GM03348 (cell line): ENCODE results near the gene PDS5A.
"Not testable (repeated sequence)": the region's sequence is repeated elsewhere in the genome, so short reads cannot be mapped to it uniquely, and the experiment has no call there.

Experiments used
- DNase-seq: peaks from one replicate; pipeline ENCODE4 v3.0.0; 2012; ENCODE audit warnings: low spot score

Gene PDS5A, protein sequence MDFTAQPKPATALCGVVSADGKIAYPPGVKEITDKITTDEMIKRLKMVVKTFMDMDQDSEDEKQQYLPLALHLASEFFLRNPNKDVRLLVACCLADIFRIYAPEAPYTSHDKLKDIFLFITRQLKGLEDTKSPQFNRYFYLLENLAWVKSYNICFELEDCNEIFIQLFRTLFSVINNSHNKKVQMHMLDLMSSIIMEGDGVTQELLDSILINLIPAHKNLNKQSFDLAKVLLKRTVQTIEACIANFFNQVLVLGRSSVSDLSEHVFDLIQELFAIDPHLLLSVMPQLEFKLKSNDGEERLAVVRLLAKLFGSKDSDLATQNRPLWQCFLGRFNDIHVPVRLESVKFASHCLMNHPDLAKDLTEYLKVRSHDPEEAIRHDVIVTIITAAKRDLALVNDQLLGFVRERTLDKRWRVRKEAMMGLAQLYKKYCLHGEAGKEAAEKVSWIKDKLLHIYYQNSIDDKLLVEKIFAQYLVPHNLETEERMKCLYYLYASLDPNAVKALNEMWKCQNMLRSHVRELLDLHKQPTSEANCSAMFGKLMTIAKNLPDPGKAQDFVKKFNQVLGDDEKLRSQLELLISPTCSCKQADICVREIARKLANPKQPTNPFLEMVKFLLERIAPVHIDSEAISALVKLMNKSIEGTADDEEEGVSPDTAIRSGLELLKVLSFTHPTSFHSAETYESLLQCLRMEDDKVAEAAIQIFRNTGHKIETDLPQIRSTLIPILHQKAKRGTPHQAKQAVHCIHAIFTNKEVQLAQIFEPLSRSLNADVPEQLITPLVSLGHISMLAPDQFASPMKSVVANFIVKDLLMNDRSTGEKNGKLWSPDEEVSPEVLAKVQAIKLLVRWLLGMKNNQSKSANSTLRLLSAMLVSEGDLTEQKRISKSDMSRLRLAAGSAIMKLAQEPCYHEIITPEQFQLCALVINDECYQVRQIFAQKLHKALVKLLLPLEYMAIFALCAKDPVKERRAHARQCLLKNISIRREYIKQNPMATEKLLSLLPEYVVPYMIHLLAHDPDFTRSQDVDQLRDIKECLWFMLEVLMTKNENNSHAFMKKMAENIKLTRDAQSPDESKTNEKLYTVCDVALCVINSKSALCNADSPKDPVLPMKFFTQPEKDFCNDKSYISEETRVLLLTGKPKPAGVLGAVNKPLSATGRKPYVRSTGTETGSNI (N-terminal part only)

DNA sequence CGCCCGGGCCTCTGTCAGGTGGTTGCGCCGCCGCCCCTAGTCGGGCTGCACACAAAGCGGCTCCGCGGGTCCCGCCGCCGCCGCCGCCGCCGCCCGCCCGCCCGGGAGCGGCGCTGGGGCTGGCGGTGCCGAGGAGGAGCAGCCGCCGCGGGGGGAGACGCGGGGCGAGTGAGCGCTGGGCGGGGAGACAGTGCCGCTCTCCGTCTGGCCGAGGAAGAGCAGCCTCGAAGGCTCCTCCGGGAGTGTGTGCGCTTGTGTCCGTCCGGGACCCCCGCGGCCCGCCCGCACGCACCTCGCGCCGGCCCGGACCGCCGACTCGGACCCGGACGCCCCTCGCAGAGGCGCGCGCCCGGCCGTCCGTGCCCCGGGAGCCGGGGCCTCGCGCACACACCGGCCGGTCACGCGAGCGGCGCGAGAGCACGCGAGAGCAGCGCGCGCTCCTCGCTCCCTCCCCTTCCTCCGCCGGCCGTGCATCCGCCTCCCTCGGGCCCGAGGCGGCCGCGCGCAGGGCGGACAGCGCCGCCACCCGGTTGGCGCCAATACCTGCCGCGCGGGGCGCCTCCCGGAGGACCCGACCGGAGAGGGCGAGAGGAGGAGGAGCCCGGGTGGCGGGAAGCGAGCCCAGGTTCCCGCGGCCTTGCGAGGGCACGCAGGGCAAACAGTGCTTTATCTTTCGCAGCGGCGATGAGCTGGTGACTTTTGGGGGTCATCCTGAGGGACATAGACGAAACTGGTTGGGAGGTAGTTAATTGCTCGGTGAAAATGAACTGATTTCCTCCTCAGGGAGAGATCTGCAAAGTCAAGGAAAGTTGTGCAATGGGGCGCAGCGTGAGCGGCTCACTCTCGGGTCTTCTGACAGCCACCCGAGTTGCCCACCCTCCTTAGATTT is at the start of gene PDS5A:
TSS of gene PDS5A (minus strand) at position 423 of the 889 bp plus-strand sequence. CDS start 1,334 bp downstream, outside the sequence.
- DNase-seq, result peak; percentile 99

DNA sequence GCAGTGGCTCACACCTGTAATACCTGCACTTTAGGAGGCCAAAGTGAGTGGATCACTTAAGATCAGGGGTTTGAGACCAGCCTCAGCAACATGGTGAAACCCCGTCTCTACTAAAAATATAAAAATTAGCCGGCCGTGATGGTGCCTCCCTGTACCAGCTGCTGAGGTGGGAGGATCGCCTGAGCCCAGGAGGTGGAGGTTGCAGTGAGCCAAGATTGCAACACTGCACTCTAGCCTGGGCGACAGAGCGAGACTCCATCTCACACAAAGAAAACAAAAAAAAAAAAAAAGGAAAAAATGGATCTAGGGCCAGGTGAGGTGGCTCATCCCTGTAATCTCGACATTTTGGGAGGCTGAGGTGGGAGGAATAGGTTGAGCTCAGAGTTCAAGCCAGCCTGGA is 46.3 kb upstream of the PDS5A start:
- DNase-seq, result not testable (repeated sequence)

DNA sequence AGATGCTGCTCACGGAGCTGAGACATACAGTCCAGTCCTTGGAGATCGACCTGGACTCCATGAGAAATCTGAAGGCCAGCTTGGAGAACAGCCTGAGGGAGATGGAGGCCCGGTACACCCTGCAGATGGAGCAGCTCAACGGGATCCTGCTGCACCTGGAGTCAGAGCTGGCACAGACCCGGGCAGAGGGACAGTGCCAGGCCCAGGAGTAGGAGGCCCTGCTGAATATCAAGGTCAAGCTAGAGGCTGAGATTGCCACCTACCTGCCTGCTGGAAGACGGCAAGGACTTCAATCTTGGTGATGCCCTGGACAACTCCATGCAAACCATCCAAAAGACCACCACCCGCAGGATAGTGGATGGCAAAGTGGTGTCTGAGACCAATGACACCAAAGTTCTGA is 43.4 kb upstream of the PDS5A start:
- not testable (repeated sequence) for DNase-seq

DNA sequence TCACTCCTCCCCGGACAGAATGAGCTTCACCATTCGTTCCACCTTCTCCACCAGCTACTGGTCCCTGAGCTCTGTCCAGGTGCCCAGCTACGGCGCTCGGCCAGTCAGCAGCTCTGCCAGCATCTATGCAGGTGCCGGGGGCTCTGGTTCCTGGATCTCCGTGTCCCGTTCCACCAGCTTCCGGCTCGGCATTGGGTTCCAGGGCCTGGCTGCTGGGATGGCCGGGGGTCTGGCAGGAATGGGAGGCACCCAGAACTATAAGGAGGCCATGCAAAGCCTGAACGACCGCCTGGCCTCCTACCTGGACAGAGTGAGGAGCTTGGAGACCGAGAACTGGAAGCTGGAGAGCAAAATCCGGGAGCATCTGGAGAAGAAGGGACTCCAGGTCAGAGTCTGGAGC is 42.5 kb upstream of the PDS5A start:
- DNase-seq, result no peak

DNA sequence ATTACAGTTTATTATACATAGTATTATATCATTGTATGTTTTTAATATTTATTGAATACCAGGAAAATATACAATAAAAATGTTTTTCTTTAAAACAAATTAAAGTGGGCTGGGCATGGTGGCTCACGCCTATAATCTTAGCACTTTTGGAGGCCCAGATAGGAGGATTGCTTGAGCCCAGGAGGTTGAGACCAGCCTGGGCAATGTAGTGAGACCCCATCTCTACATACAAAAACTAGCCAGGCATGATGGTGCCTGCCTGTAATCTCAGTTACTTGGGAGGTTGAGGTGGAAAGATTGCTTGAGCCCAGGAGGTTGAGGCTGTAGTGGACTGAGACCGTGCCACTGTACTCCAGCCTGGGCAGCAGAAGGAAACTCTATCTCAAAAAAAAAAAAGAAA is 38.3 kb upstream of the PDS5A start:
- no peak for DNase-seq

DNA sequence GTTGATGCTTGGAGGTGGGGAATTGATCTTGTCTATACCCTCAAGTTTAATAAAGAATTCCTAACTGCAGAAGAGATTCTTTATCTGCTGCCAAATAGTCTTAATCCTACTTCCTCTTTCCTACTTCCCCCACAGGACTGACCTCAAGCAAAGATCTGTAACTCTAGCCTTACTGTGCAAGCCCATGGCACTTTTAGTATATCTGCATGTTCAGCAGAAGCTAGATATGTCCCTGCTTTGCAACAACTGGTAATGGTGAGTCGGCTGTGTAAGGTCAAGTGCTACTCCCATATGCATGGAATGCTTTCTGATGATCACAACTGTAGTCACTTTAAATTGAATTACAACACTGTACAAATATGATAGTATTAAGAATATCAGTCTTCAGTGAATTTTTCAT is 26.3 kb upstream of the PDS5A start:
- peak; percentile 42 for DNase-seq

DNA sequence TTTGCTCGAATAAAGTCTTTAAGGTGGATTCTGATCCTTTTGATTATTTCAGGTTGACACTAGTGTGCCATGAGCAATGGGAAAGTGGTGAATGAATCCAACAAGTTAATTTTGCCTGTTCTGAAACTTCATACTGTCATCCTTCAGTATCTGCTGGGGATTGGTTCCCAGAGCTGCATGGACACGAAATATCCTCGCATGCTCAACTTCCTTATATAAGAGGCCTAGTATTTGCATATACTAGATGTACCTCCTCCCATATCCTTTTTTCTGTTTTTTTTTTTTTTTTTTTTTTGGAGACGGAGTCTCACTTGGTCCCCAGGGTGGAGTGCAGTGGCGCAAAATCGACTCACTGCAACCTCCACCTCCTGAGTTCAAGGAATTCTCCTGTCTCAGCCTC is 23.0 kb upstream of the PDS5A start:
- no peak for DNase-seq

DNA sequence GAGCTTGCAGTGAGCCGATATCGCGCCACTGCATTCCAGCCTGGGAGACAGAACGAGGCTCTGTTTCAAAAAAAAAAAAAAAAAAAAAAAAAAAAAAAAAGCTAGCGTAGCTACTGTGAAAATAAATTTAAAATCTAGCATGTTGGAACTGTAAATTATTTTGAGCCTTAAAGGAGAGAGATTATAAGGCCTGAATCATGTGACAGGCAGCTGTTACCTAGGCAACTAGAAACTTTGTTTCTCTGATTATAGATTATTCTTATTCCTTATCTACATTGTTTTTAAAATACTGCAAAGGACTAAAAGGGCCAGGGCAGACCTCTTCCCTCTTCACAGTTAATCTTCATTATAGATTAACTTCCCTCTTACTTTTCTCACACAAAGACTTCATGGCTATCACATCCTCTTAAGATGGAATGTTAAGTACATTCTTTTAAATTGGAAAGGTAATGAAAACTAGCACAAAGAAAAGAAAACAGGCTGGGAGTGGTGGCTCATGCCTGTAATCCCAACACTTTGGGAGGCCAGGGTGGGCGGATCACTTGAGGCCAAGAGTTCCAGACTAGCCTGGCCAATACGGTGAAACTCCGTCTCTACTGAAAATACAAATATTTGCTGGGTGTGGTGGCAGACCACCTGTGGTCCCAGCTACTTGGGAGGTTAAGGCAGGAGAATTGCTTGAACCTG is 21.1 kb upstream of the PDS5A start:
- DNase-seq, result no peak

DNA sequence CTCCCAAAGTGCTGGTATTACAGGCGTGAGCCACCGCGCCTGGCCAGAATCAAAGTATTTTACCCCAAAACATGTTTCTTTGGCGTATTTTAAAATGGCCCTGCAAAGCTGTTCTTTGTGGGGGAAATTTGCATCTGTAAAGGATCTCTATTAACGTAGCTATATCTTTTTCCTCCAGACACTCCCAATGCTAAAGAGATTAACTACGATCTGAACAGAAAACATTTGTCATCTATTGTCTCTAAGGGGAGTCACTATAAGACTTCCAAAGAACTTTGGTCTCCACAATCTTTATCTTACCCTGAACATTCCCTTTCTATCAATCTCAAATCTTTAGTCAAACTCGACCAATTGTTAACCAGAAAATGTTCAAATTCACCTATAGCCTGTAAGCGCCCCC is 19.1 kb upstream of the PDS5A start:
- no peak for DNase-seq

DNA sequence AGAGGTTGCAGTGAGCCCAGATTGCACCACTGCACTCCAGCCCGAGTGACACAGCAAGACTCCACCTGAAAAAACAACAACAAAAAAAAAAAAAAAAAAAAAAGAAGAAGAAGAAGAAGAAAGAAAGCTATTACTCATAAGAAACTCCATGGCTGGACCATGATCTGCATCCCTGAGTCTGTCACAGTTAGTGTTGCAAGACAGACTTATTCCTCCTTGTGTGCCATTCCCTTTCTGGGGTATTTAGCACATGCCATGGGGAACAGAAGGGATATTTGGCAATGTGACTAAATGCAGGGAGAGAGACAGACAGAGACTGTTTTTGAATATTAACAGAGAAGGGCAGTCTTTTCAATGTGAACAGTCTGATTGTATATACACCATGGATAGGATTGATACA is 16.7 kb upstream of the PDS5A start:
- no peak for DNase-seq

DNA sequence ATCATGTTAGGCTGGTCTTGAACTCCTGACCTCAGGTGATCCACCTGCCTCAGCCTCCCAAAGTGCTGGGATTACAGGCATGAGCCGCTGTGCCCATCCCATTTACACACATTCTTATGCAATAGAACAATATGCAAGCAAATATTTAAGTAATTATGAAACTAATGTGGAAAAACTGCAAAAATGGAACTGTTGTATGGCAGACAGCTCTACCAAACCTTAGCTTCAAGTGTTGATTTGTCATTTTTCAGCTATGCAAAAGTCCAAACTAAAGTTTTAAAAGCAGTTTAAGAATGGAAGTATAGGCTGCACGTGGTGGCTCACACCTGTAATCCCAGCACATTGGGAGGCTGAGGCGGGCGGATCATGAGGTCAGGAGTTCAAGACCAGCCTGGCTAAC is 11.7 kb upstream of the PDS5A start:
- not testable (repeated sequence) for DNase-seq

DNA sequence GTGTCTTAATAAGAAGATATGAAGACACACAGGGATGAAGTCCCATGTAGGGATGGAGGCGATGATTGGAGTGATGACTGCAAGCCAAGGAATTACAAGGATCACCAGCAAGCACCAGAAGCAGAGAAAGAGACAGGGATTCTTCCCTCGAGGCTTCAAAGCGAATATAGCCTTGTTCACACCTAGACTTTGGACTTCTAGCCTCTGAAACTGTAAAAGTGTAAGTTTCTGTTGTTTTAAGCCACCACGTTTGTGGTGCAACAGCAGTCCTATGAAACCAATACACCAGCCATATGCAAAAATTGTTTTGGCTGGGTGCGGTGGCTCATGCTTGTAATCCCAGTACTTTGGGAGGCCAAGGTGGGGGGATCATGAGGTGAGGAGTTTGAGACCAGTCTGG is 9.8 kb upstream of the PDS5A start:
- DNase-seq, result no peak

DNA sequence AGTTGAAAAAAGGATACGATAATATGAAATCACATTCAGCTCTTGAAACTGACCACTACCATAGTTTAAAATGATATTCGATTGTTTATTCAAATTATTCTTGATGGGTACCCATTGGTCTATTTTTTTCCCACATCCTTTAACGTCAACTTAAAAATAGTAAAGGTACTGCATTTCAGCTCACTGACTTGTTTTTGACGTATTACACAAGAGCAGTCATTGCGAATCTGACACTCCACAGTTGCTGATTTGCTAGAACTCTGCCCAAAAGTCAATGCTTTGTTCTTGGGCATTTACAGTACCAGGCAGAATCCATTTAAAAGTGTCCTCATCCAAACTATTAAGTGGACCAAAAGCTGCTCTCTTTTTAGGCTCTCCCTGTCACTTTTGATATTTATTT is 1.2 kb upstream of the PDS5A start:
- no peak for DNase-seq

DNA sequence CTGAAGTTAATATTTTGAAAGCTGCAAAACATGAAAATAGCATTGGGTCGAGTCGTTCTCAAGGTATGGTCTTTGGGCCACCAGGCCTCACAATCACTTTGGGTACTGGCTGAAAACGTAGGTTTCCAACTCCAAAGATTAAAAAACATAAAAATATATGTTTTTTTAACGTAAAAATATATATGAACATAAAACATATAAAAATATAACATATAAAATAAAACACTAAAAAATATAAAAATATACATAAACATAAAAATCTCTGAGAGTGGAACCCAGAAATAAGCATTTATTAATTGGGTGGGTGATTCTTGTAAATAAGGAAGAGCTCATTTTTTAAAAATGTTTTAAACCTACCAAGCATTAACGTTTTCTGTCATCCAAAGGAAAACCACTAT is 666 bp upstream of the PDS5A start:
- no peak for DNase-seq

DNA sequence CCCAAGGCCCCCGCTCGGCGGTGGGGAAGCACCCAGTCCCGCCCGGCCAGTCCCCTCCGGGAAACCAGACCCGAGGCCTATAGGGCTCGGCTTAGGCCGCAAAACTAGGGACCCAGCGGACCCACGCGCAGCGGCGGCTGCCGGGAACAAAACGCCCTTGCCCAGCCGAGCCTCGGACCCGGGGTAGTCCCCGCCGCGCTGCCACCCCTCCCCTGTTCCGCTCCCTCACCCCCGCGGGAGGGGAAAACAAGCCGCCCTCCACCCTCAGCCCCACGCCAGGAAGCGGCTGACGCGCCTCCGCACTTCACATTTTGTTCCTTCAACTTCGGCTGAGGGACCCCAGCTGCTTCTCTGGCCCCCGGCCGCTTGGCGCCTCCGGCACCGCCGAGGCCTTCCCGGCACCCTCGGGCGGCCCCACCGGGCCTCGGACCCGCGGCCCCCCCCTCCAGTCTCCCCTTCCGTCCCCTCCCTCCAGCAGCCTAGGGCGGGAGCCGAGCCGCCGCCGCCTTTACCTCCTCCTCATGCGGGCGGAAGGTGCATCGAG is 694 bp downstream of the PDS5A start:
- DNase-seq, result peak; percentile 66

DNA sequence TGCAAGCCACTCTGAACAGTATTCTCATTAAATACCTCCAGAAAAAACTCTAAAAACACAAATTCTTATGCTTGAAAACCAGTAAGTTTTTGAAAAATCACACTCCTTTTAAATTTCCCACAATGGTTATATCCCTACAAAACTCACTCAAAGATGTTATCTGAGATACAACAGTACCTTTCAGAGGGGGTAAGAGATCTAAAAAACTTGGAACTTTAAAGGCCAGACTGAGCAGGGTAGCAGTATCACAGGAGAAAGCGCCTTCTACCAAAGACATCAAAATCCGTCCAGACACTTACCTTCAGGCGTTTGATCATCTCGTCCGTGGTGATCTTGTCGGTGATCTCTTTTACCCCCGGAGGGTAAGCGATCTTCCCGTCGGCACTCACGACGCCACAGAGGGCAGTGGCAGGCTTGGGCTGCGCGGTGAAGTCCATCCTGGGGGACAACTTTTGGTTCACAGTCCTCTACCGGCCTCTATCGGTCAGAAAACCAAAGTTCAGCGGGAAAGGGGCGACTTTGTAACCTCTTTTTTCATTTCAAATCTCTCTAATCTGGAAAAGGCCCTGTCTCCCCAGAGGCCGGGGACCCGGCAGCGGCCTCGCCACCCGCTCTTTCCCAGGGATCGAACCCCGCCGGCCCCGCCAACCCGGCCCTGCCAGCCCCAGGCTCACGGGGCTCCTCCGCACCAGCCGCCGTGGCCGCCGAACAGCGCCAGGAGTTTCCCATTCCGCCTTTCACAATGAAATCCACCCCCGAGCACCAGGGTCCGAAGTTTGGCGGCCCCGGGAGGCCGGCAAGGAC is 1.4 kb downstream of the PDS5A start:
- DNase-seq, result peak; percentile 87

DNA sequence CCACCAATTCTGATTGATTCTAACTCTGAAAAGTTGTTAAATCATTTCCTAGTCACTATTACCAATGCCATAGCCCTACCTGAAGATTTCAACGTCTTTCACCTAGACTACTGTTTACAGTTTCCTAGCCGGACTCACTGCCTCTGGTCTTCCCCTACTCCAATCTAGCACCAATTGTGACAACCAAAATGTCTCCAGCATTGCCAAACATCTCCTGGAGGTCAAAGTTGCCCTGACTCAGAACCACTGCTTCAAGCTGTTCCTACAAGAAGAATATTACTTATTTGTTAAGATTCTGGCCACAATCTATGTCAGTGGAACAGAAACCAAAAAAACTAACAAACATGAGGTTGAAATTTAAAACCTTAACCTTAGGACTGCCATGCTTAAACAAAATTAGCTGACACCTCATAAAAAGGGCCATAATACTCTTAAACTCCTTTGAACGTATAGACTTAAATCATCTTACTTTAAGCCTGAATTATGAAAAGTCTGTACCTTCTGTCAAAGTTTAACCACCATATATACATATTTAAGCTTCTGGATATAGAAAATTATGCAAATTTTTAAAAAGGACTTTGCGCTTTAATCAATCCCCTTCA is 2.1 kb downstream of the PDS5A start:
- peak; percentile 16 for DNase-seq

DNA sequence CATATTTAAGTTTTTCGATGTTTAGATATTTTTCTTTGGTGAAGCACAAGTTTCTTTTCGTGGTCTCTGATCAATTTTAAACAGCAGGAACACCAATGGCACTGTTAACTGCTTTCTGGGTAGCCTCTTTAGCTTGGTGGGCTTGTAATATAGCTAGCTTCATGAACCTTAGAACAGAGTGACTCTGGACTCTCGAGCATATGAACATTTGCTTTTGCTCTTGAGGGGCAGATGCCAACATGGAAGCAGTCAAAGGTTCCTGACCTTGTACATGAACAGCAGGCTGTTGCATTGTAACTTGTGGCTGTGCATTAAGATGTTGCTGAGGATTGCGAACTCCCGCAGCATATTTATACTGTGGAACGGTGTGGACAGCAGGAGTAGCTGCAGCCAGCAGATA is 4.7 kb downstream of the PDS5A start:
- not testable (repeated sequence) for DNase-seq
